Middle frontal gyrus (tissue), 1 donor: ENCODE data around the gene IL15.

Source experiments
- DNase-seq: peaks from one replicate; pipeline ENCODE4 v3.0.0-alpha.2; 2015; ENCODE audit warnings: low spot score; ENCODE audit errors: extremely low spot score

The IL15 gene

GRCh38 chr4:141768954-141769353 is 132.6 kb downstream of the IL15 start:
- DNase-seq, result no peak

DNA sequence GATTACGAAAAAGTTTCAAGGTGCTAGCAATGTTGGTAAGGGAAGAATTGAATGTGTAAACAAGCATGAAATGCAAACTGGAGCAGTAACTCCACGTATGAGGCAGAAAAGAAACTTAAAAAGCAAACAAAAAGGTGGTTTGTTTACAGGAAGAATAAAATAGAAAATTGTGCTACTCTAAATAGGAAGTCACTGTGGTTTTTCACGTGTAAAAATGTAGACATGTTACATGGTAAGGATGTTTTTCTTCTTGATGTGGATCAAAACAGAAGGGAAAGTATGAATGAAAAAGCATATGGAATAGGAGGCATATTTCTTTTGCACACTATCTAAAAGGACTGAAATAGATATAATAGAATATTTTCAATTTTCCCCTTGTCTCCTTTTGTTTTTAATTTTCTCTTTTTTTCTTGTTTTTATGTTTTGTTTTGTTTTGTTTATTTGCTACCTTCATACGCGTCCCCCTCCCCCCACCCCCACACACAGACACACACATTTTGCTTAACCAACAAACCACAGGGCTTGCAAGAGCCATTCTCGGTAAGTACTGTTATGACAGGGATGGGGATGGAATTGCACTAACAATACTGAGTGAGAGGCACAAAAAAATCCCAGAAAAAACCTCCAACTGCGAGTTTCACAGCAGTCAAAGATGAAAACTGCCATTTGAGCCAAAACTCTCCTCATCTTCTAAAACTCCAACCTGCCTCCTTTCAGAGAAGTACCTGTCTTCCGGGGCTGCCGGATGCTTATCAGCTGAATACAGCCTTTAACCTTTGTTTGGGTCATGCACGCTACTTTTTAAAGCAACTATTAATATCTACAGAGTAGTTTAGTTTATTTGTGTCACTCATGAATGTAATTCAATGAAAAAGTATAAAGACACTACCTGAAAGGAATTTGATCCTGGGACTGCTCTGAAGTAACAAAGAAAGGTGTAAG is 135.8 kb downstream of the IL15 start:
- DNase-seq, result no peak

DNA sequence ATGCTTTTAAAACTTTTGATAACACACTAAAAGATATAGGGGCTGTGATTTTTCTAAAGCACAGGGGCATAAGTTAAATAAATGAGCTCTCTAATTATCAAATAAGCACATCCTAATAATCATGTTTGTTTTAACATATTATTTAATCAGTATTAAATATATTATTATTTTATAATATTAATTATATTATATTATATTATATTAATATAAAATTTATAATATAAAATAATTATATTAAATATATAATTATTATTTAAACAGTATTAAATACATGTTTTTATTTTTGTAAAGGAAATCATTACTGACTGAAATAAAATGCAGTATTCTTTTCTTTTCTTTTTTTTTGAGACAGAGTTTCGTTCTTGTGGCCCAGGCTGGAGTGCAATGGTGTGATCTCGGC is 136.5 kb downstream of the IL15 start:
- DNase-seq, result no peak

DNA sequence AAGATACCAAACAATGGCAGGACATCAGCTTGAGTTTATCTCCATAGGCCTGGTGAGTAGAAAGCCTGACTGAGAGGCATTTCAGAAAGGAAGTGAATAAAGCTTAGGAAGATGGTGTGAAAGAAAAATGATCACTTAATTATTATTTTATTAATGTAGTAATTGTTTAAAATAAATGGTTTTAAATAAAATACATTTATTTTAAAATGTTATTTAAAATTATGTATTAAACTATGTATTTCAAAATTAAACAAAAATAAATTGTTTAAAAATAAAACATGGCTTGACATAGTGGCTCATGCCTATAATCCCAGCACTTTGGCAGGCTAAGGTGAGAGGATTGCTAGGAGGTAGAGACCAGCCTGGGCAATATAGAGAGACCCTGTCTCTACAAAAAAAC is 145.8 kb downstream of the IL15 start:
- DNase-seq, result no peak
